ENCODE measurements around the gene ZSCAN5C.
A peak's percentile ranks its signal among the peaks of the same experiment; 100 is the strongest.
"Not testable (repeated sequence)": the region's sequence is repeated elsewhere in the genome, so short reads cannot be mapped to it uniquely, and the experiment has no call there.

The ZSCAN5C gene

GRCh38 chr19:56189785-56190184 lies 12.3 kb upstream of the ZSCAN5C start:
- H3K4me1 ChIP-seq, result no peaks in the 10 kb centered on the region
- H3K27me3 ChIP-seq, result peaks cover 11% of the 10 kb centered on the region
- no peaks in the 10 kb centered on the region for H3K36me3 ChIP-seq
- H3K9me3 ChIP-seq, result no peaks in the 10 kb centered on the region
- no peak for DNase-seq
- H3K4me3 ChIP-seq (ENCODE audit: low read depth, low read length), result no peak overlapping the region
- TF ChIP-seq, protein P1, sequence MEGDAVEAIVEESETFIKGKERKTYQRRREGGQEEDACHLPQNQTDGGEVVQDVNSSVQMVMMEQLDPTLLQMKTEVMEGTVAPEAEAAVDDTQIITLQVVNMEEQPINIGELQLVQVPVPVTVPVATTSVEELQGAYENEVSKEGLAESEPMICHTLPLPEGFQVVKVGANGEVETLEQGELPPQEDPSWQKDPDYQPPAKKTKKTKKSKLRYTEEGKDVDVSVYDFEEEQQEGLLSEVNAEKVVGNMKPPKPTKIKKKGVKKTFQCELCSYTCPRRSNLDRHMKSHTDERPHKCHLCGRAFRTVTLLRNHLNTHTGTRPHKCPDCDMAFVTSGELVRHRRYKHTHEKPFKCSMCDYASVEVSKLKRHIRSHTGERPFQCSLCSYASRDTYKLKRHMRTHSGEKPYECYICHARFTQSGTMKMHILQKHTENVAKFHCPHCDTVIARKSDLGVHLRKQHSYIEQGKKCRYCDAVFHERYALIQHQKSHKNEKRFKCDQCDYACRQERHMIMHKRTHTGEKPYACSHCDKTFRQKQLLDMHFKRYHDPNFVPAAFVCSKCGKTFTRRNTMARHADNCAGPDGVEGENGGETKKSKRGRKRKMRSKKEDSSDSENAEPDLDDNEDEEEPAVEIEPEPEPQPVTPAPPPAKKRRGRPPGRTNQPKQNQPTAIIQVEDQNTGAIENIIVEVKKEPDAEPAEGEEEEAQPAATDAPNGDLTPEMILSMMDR (IDR thresholded peaks at IDR 0.05; ENCODE audit: low read depth, low read length), result peak; percentile 3; the same call in 1 of the 2 replicates

- DNase-seq, result no peak
- no peaks in the 10 kb centered on the region for H3K9me3 ChIP-seq
These were observed 11.0 kb upstream of the ZSCAN5C start for GRCh38 chr19:56191115-56191514.

GRCh38 chr19:56191711-56192110 lies 10.4 kb upstream of the ZSCAN5C start:
- TF ChIP-seq, protein P1 (IDR thresholded peaks at IDR 0.05; ENCODE audit: low read depth, low read length), result no peak
- Histone ChIP-seq H3K27me3 (peaks cover 4% of the 10 kb centered on the region), H3K4me1 (no peaks in the 10 kb centered on the region), H3K4me3 (ENCODE audit: low read depth, low read length) (no peak overlapping the region), H3K36me3 (no peaks in the 10 kb centered on the region), H3K9me3 (no peaks in the 10 kb centered on the region)
- no peak for DNase-seq

More at GRCh38 chr19:56191115-56191514, 11.0 kb upstream of the ZSCAN5C start:
- Histone ChIP-seq H3K4me1 (no peaks in the 10 kb centered on the region), H3K27me3 (peaks cover 4% of the 10 kb centered on the region), H3K36me3 (no peaks in the 10 kb centered on the region), H3K4me3 (ENCODE audit: low read depth, low read length) (no peak overlapping the region)
- TF ChIP-seq, protein P1 (IDR thresholded peaks at IDR 0.05; ENCODE audit: low read depth, low read length), result no peak

- TF ChIP-seq, protein P1 (IDR thresholded peaks at IDR 0.05; ENCODE audit: low read depth, low read length), result no peak
- no peak for DNase-seq
These were observed 8.0 kb upstream of the ZSCAN5C start for GRCh38 chr19:56193981-56194640.

GRCh38 chr19:56197646-56198045 lies 4.4 kb upstream of the ZSCAN5C start, which contains the start of gene ZSCAN5B:
ZSCAN5B (minus strand) TSS chr19:56197783; CDS start chr19:56193052, 4,731 bp downstream.
- not testable (repeated sequence) for H3K36me3 ChIP-seq; H3K4me3 ChIP-seq (ENCODE audit: low read depth, low read length); H3K4me1 ChIP-seq; H3K9me3 ChIP-seq; DNase-seq
- H3K27me3 ChIP-seq, result peaks cover 21% of the 10 kb centered on the region

More at GRCh38 chr19:56193981-56194640, 8.0 kb upstream of the ZSCAN5C start:
- no peaks in the 10 kb centered on the region for H3K36me3 ChIP-seq
- H3K4me1 ChIP-seq, result no peaks in the 10 kb centered on the region
- no peaks in the 10 kb centered on the region for H3K9me3 ChIP-seq
- peaks cover 4% of the 10 kb centered on the region for H3K27me3 ChIP-seq
- no peak overlapping the region for H3K4me3 ChIP-seq (ENCODE audit: low read depth, low read length)

GRCh38 chr19:56199687-56200086 lies 2.4 kb upstream of the ZSCAN5C start:
- DNase-seq, result no peak
- Histone ChIP-seq H3K36me3 (no peaks in the 10 kb centered on the region), H3K4me1 (no peaks in the 10 kb centered on the region), H3K4me3 (ENCODE audit: low read depth, low read length) (no peak overlapping the region), H3K27me3 (peaks cover 25% of the 10 kb centered on the region), H3K9me3 (no peaks in the 10 kb centered on the region)
- TF ChIP-seq, protein P1 (IDR thresholded peaks at IDR 0.05; ENCODE audit: low read depth, low read length), result no peak

DNA sequence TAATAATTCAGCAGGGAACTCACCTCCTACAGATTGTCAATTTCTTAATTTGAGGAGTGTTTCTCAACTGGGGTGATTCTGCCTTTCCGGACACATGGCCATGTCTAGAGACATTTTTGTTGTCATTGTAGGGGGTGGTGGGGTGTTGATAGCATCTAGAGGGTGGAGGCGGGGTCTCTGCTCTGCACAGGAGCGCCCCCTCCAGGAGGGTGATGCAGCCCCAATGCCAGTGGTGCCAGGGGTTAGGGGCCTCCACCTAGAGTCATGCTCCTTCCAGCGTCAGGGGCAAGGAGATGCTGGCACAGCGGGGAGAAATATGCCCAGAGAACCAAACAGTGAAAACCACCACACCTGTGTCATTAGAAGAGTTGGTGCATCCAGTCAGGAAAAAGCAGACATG lies 5.5 kb downstream of the ZSCAN5C start:
- H3K27me3 ChIP-seq, result peaks cover 12% of the 10 kb centered on the region
- not testable (repeated sequence) for DNase-seq; H3K36me3 ChIP-seq; H3K9me3 ChIP-seq; H3K4me1 ChIP-seq; H3K4me3 ChIP-seq (ENCODE audit: low read depth, low read length)
